Right lobe of liver (tissue), 4 donors: Measurements from ENCODE around the gene FBXO36.

Experiments used
- POLR2A ChIP-seq: fragments of 450-650 bp; IDR thresholded peaks from one replicate; pipeline ENCODE4 v1.6.1; 2017; ENCODE audit warnings: antibody characterized with exemption, mild to moderate bottlenecking
- TF ChIP-seq, protein P1 (sequence below), 4 donors: fragments of 200-600 bp in 3 of 4; fragments of 450-650 bp in 1 of 4; IDR thresholded peaks; one replicate each; pipeline versions ENCODE4 v1.5.1 to v1.8.0; 2016 to 2022; ENCODE audit warnings: antibody characterized with exemption in 4 of 4, mild to moderate bottlenecking in 2 of 4
- donor health status: DM: no; HTN: no; CAD: no.
- donor health status: DM: no; HTN: no; CAD: no.
- donor health status: DM: no; HTN: yes; CAD: no.

DNA sequence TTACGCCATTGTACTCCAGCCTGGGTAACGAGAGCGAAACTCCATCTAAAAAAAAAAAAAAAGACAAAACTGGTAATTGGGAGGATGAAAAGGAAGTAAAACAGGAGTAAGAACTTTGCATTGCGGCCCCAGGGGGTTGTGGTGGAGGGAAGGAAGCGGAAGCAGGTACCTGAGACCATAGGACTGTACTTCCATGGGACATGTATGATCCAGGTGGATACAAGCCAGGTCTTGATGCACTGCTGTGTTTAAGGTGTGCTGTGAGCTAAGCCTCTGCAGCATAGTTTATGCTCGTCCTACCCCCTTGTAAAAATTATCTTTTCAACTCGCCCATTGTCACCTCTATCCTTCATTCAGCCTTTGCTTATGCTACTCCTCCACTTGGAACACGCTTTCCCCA is 23.7 kb downstream of the FBXO36 start:
- TF ChIP-seq, protein P1, sequence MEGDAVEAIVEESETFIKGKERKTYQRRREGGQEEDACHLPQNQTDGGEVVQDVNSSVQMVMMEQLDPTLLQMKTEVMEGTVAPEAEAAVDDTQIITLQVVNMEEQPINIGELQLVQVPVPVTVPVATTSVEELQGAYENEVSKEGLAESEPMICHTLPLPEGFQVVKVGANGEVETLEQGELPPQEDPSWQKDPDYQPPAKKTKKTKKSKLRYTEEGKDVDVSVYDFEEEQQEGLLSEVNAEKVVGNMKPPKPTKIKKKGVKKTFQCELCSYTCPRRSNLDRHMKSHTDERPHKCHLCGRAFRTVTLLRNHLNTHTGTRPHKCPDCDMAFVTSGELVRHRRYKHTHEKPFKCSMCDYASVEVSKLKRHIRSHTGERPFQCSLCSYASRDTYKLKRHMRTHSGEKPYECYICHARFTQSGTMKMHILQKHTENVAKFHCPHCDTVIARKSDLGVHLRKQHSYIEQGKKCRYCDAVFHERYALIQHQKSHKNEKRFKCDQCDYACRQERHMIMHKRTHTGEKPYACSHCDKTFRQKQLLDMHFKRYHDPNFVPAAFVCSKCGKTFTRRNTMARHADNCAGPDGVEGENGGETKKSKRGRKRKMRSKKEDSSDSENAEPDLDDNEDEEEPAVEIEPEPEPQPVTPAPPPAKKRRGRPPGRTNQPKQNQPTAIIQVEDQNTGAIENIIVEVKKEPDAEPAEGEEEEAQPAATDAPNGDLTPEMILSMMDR (IDR thresholded peaks at IDR 0.05): no peak
- no peak for TF ChIP-seq POLR2A
